Adrenal gland (tissue), 19 donors: ENCODE measurements around the gene GFRA1. TPM values are rescaled to one million over a fixed set of nuclear protein-coding genes. Genes with fewer than 3 reads are reported as not detected.
A peak's percentile ranks its signal among the peaks of the same experiment; 100 is the strongest.

Experiments
- DNase-seq, 7 donors: peaks; one replicate each; pipeline ENCODE4 v3.0.0-alpha.2; 2019 to 2020
- H3K27ac ChIP-seq, 5 donors: fragments of 200-600 bp; sonication (generic) in 4 of 5; 1 replicate in 3 of 5; 2 replicates in 2 of 5; pipeline versions ENCODE4 v1.5.1 to v1.8.0; 2016 to 2020; ENCODE audit warnings: mild to moderate bottlenecking in 1 of 5
- H3K27me3 ChIP-seq: fragments of 200-600 bp; 2 replicates; pipeline ENCODE4 v1.8.0; 2021
- H3K36me3 ChIP-seq, 2 donors: fragments of 200-600 bp; replicated peaks in 1 of 2; 1 replicate in 1 of 2; 2 replicates in 1 of 2; pipeline versions ENCODE4 v1.5.1 to v1.8.0; 2018 to 2022
- H3K4me1 ChIP-seq, 2 donors: fragments of 200-600 bp; replicated peaks in 1 of 2; 1 replicate in 1 of 2; 2 replicates in 1 of 2; pipeline versions ENCODE4 v1.5.1 to v1.8.0; 2018 to 2021
- H3K4me3 ChIP-seq, 4 donors: fragments of 200-600 bp; sonication (generic) in 3 of 4; one replicate each; pipeline ENCODE4 v1.5.1; 2016 to 2018
- H3K9me3 ChIP-seq, 3 donors: fragments of 200-600 bp; sonication (generic) in 1 of 3; replicated peaks in 1 of 3; 1 replicate in 2 of 3; 2 replicates in 1 of 3; pipeline versions ENCODE4 v1.5.1 to v1.8.0; 2016 to 2021
- CTCF ChIP-seq, 6 experiments: fragments of 450-650 bp in 4 of 6; fragments of 200-600 bp in 2 of 6; sonication (generic) in 1 of 6; IDR thresholded peaks; 1 replicate in 5 of 6; 2 replicates in 1 of 6; pipeline versions ENCODE4 v1.5.1 to v1.8.0; 2016 to 2021; ENCODE audit warnings: antibody characterized with exemption in 6 of 6, mild to moderate bottlenecking in 2 of 6, moderate library complexity in 1 of 6
- POLR2A ChIP-seq, 2 donors: fragments of 450-650 bp; IDR thresholded peaks; one replicate each; pipeline ENCODE4 v1.6.1; 2017; ENCODE audit warnings: antibody characterized with exemption in 2 of 2, mild to moderate bottlenecking in 2 of 2, moderate library complexity in 1 of 2
- WGBS, 4 donors: extraction: QIAGEN DNeasy Blood & Tissue Kit in 2 of 4; methylation state at CpG; one replicate each; pipeline versions ENCODE4 v1.1.5 to v1.1.7; 2013 to 2017; 5-methylcytosine and 5-hydroxymethylcytosine counted together
- intact Hi-C, 2 donors: fragments of 100-400 bp; cut with DNase I; formaldehyde crosslinking; loops; one replicate each; pipeline versions ENCODE4 v1.14.1 to v1.15.0; 2022 to 2023
- long read RNA-seq, 10 donors: library from polyadenylated mRNA in 3 of 10; unstranded in 2 of 10; stranded (forward) in 1 of 10; transcript quantifications; one replicate each; pipeline ENCODE4 v2.0.0 and lab custom pipeline, GENCODE V29; 2021 to 2026
- polyA plus RNA-seq, 3 donors: library from polyadenylated mRNA; stranded (reverse); fragments of 200-250 nt in 2 of 3; fragments of 350-450 nt in 1 of 3; fragmentation: Illumina TruSeq in 1 of 3; extraction: RNeasy Lipid Tissue Mini Kit (QIAGEN cat#74804) in 1 of 3; gene quantifications; one replicate each; pipeline ENCODE4 v1.2.3, GENCODE V29; 2013 to 2014
- total RNA-seq, 9 donors: library from RNA; depleted of rRNA in 4 of 9; stranded (reverse); fragments of >200 nt in 4 of 9; fragments of 120-200 nt in 1 of 9; fragmentation: NEBNext Ultra II Directional in 1 of 9; extraction: Animal tissue kit (Norgen Biotek cat#: 25700) in 1 of 9; gene quantifications; one replicate each; pipeline versions ENCODE4 v1.1.0 to v1.2.4, GENCODE V29; 2013 to 2023
- donor health status: healthy with polysubstance abuse.
- donor health status: Bipolar disorder and iron deficiency.
- donor health status: DM: yes; HTN: yes; CAD: no.
- donor health status: DM: no; HTN: no; CAD: no.
- donor health status: DM: no; HTN: no; CAD: no.
- donor health status: DM: yes; HTN: yes; CAD: no.

GFRA1 gene
- total RNA-seq (10 to 100 TPM in 2 of 9 donors, 1 to 10 TPM in 6, under 1 TPM in 1; 0.61 to 12.9 (median 5.0) TPM), polyA plus RNA-seq (1 to 10 TPM; 1.4 to 2.1 (median 1.8) TPM)
- long read RNA-seq, donor 1 = 0 reads
- long read RNA-seq, donor 2 = 0 reads
- long read RNA-seq, donor 3 = 0 reads
- long read RNA-seq, donor 4 = 0 reads
- long read RNA-seq, donor 5, full-length matches to known transcripts = 1 of 1 reads
- long read RNA-seq, donor 5, partial matches to known transcripts = 0 of 1 reads
- long read RNA-seq, donor 5, other reads (novel, unspliced or antisense) = 0 of 1 reads
- long read RNA-seq, donor 6 = 0 reads
- long read RNA-seq, donor 7 = 0 reads
- long read RNA-seq, donor 8 = 0 reads
- long read RNA-seq, donor 9 = 0 reads
- long read RNA-seq, donor 10 = 0 reads

GRCh38 chr10:116272440-116273283 lies at the start of gene GFRA1:
TSS of gene GFRA1 (minus strand) at chr10:116273206. CDS start at chr10:116272029, 1,177 bp downstream.
- Histone ChIP-seq H3K4me3 (peak within 1 kb of the TSS in 2 of 4 donors; percentile 32 to 73), H3K27me3 (peaks cover 20% of the 10 kb centered on the region), H3K9me3 (no peaks in the 10 kb centered on the region), H3K4me1 (peaks cover 21 to 30% of the 10 kb centered on the region in 2 donors), H3K27ac (peak within 1 kb of the TSS in 1 of 5 donors; percentile 17), H3K36me3 (no peaks in the 10 kb centered on the region)
- DNase-seq = peak in 3 of 7 donors; percentile 20 to 57 (median 32)
- TF ChIP-seq CTCF (IDR thresholded peaks at IDR 0.05) = peak in 1 of 6 experiments; percentile 15
- no peak for TF ChIP-seq POLR2A (IDR thresholded peaks at IDR 0.05)
- 1 to 3% (median 1%) methylated on average over 16 to 72 of the region's 72 CpGs for WGBS, 4 donors
- intact Hi-C loops = no loop called here

GRCh38 chr10:116316503-116316902 lies 43.5 kb upstream of the GFRA1 start:
- Histone ChIP-seq H3K27me3 (no peaks in the 10 kb centered on the region), H3K4me1 (no peaks in the 10 kb centered on the region), H3K4me3 (no peak overlapping the region), H3K27ac (no peak overlapping the region), H3K36me3 (no peaks in the 10 kb centered on the region), H3K9me3 (no peaks in the 10 kb centered on the region)
- no peak for DNase-seq
- TF ChIP-seq POLR2A (IDR thresholded peaks at IDR 0.05) = no peak
- TF ChIP-seq CTCF (IDR thresholded peaks at IDR 0.05) = no peak
- WGBS, 4 donors = 35 to 39% (median 38%) methylated on average over 2 of the region's 2 CpGs
- intact Hi-C loops = no loop called here

GRCh38 chr10:116312548-116312947 lies 39.5 kb upstream of the GFRA1 start:
- no peak for TF ChIP-seq CTCF (IDR thresholded peaks at IDR 0.05)

More at GRCh38 chr10:116312548-116312947, 39.5 kb upstream of the GFRA1 start:
- Histone ChIP-seq H3K4me3 (no peak overlapping the region), H3K4me1 (no peaks in the 10 kb centered on the region), H3K9me3 (no peaks in the 10 kb centered on the region), H3K27me3 (no peaks in the 10 kb centered on the region), H3K27ac (no peak overlapping the region), H3K36me3 (no peaks in the 10 kb centered on the region)
- 77 to 90% (median 83%) methylated on average over 4 of the region's 4 CpGs for WGBS, 4 donors
- intact Hi-C loops = no loop called here
- DNase-seq = no peak
